GM18873 (cell line): Measurements from ENCODE around the gene USP32.
"Not testable (repeated sequence)": the region's sequence is repeated elsewhere in the genome, so short reads cannot be mapped to it uniquely, and the experiment has no call there.

Source experiments
- ATAC-seq: cut with Tn5 transposase; IDR thresholded peaks from one replicate; pipeline ENCODE4 v1.9.1; 2021; ENCODE audit warnings: mild to moderate bottlenecking, moderate library complexity, moderate number of reproducible peaks; ENCODE audit not compliant: unreplicated experiment, low FRiP score

USP32 gene

GRCh38 chr17:60335289-60335688 is 56.6 kb downstream of the USP32 start:
- no peak for ATAC-seq

- ATAC-seq: no peak
Measured at GRCh38 chr17:60333628-60334031, 58.3 kb downstream of the USP32 start.

GRCh38 chr17:60333072-60333471 is 58.9 kb downstream of the USP32 start:
- not testable (repeated sequence) for ATAC-seq

DNA sequence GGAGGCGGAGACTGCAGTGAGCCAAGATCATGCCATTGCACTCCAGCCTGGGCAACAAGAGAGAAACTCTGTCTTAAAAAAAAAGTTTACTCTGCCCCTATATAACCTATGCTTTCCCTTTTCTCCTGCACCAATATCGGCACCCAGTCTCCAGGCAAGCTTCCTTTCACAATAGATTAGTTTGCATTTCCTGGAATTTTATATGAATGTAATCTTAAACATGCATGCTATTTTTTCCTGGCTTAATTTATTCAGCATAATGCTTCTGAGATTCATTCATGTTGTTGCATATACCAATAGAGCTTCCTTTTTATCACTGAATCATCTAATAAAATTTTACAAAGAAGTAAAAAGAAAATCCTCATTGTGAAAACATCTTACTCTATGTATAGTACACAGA is 59.4 kb downstream of the USP32 start:
- ATAC-seq: no peak

- ATAC-seq: no peak
Measured at GRCh38 chr17:60330731-60331130, 61.2 kb downstream of the USP32 start.

- no peak for ATAC-seq
Measured at GRCh38 chr17:60328679-60329078, 63.3 kb downstream of the USP32 start.

DNA sequence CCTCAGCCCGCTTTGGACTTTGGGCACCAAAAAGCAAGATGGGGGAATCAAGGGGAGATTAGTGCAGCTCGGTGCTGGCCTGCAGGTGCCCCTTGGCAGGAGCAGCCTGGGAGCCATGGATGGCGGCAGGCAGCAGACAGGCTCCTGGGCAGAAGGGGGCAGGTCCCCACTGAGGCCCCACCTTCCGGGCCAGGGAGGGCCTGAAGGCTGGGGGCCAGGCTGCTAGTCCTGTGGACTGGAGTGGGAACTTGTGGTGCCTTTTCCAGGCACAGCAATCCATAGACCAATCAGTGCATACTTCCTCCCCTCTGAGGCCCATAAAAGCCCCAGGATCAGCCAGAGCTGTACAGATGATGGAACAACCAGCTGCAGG is 64.0 kb downstream of the USP32 start:
- ATAC-seq: no peak

GRCh38 chr17:60327134-60327900 is 64.6 kb downstream of the USP32 start:
- ATAC-seq: no peak

GRCh38 chr17:60326702-60327101 is 65.2 kb downstream of the USP32 start:
- ATAC-seq: no peak

DNA sequence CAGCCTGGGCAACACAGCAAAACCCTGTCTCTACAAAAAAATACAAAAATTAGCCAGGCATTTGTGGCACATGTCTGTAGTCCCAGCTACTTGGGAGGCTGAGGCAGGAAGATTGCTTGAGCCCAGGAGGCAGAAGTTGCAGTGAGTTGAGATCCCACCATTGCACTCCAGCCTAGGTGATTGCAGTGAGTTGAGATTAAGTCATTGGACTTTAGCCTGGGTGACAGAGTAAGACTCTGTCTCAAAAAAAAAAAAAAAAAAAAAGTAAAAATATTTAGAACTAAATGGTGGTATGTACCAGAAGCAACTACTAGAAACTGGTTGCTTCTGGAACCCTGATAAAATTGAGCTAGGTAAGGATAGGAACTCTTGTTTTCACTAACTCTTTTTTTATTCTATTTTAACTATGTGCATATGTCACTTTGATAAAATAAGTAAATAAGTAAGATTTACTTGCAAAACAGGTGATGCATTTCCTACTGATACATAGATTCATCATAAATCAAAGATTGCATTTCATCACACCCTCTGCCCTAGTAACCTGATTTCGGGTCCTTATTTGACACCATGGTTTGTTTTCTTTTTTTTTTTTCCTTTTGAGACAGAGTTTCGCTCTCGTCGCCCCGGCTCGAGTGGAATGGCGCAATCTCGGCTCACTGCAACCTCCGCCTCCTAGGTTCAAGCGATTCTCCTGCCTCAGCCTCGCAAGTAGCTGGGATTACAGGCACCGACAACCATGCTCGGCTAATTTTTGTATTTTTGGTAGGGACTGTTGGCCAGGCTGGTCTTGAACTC is 66.0 kb downstream of the USP32 start:
- ATAC-seq: no peak

DNA sequence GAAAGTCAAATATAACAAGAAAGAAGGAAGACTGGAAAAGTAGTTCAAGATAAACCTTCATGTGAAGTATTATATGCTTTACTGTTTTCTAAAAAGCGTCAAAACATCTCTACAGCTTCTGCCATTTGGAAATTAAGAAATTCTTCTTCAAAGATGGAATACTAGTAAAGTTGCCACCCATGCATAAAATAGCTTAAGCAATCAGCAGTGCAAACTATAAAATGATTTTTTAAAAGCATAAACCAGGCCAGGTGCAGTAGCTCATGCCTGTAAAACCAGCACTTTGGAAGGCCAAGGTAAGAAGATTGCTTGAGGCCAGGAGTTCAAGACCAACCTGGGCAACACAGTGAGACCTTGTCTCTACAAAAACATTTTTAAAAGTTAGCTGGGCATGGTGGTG is 68.2 kb downstream of the USP32 start:
- ATAC-seq: no peak

GRCh38 chr17:60322056-60322387 is 69.9 kb downstream of the USP32 start:
- ATAC-seq: no peak

- no peak for ATAC-seq
Measured at GRCh38 chr17:60321336-60322055, 70.4 kb downstream of the USP32 start.

GRCh38 chr17:60318830-60319229 is 73.1 kb downstream of the USP32 start:
- no peak for ATAC-seq

- ATAC-seq: no peak
Measured at GRCh38 chr17:60318326-60318725, 73.6 kb downstream of the USP32 start.

- ATAC-seq: no peak
Measured at GRCh38 chr17:60315650-60316049, 76.3 kb downstream of the USP32 start.

GRCh38 chr17:60314900-60315299 is 77.0 kb downstream of the USP32 start:
- ATAC-seq: not testable (repeated sequence)

- ATAC-seq: no peak
Measured at GRCh38 chr17:60314423-60314822, 77.5 kb downstream of the USP32 start.

GRCh38 chr17:60311936-60312335 is 80.0 kb downstream of the USP32 start:
- no peak for ATAC-seq

DNA sequence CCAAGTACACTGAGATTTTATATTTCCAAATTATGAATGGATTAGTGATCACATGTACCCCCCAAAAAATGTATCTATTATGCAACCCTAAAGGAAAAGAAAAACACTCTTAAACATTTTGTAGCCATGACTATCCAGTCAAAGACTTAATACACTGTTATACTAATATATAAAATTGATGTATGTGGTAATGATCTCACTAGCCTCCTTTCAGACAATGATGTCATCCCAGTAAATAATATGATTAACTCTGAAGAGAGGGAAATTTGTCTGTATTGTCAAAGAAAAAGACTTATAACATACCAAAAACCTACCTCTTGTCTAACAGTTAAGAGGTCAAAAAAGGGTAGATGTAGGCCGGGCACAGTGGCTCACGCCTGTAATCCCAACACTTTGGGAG is 80.7 kb downstream of the USP32 start:
- no peak for ATAC-seq

DNA sequence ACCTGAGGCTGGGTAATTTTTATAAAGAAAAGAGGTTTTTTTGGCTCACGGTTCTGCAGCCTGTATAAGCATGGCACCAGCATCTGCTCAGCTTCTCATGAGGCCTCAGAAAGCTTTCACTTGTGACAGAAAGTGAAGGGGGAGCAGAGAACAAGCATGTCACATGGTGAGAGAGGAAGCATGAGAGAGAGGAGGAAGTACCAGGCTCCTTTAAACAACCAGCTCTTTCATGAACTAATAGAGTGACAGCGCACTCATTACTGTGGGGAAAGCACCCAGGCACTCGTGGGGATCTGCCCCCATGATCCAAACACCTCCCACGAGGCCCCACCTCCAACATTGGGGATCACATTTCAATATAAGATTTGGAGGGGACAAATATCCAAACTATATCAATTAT is 86.8 kb downstream of the USP32 start:
- no peak for ATAC-seq
